Testis (tissue), 2 donors: ENCODE data around the gene L3MBTL4.

Source experiments
- CTCF ChIP-seq, 3 experiments: fragments of 450-650 bp in 2 of 3; fragments of 200-600 bp in 1 of 3; sonication (generic) in 1 of 3; IDR thresholded peaks; one replicate each; pipeline ENCODE4 v1.5.1; 2016 to 2019; ENCODE audit warnings: antibody characterized with exemption in 3 of 3, mild to moderate bottlenecking in 2 of 3, moderate library complexity in 1 of 3
- POLR2A ChIP-seq: fragments of 450-650 bp; IDR thresholded peaks from one replicate; pipeline ENCODE4 v1.6.1; 2017; ENCODE audit warnings: antibody characterized with exemption, mild to moderate bottlenecking, moderate library complexity

DNA sequence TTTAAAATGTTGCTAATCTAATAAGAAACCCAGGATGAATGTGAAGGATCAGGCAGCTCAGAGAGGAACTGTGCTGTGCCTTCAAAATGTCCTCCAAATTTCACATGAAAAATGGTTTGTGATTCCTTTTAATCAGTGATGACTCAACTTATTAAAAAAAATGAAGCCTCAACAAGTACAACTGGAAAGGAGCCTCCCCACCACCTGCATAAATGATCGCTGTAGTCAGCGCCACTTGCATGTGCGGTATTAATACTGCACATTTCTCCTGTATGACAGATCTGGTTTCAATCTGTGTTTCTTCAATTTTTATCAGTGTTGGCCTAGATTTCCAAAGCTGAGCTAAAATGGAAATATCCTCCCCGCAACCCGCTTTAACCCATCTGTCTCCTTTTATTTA is 404.4 kb downstream of the L3MBTL4 start:
- TF ChIP-seq CTCF (IDR thresholded peaks at IDR 0.05) (no peak), POLR2A (no peak)
